Measurements from ENCODE around the gene TAF9B. TPM values are rescaled to one million over a fixed set of nuclear protein-coding genes. Genes with fewer than 3 reads are reported as not detected.
A peak's percentile ranks its signal among the peaks of the same experiment; 100 is the strongest.

Gene TAF9B
- total and polyA plus RNA-seq, 2 donors (not counting 3 experiments of a cell fraction or from before 2014, with no cell fraction given): 16.0 to 25.9 TPM

GRCh38 chrX:78103001-78103622, 36.3 kb downstream of the TAF9B start:
- peaks cover 27% of the 10 kb centered on the region for H3K4me1 ChIP-seq (ENCODE audit: control insufficient read depth, extremely low read depth, insufficient read depth, low read length)
- H3K79me2 ChIP-seq (ENCODE audit: control insufficient read depth, insufficient read depth, low read length): peaks cover 40% of the 10 kb centered on the region
- BruUV-seq (replicated peaks): no TSS peak
- H3K9ac ChIP-seq (replicated peaks; ENCODE audit: extremely low read depth, insufficient read depth, low read length): peak overlapping the region; percentile 59
- peak overlapping the region; percentile 82 for H3K27ac ChIP-seq (ENCODE audit: insufficient read depth, low read depth, low read length)
- POLR2A ChIA-PET: no interaction called here
- no peaks in the 10 kb centered on the region for H3K36me3 ChIP-seq (ENCODE audit: control insufficient read depth in 2 of 2, extremely low read depth in 1 of 2, insufficient read depth in 2 of 2, low read length in 2 of 2)
- peak overlapping the region; percentile 57 for H3K4me2 ChIP-seq (ENCODE audit: insufficient read depth, low read length)
- no peak for TF ChIP-seq POLR2AphosphoS5 (IDR thresholded peaks at IDR 0.05; ENCODE audit: insufficient read depth, low read depth, low read length)
- H3K9me3 ChIP-seq (replicated peaks; ENCODE audit: control insufficient read depth, insufficient read depth, low read length): no peaks in the 10 kb centered on the region
- peak overlapping the region in 1 of 3 experiments; percentile 35 for H3K4me3 ChIP-seq (replicated peaks in 1 of 3; ENCODE audit: insufficient read depth in 1 of 3, low read depth in 1 of 3, low read length in 3 of 3)
- peaks cover 13% of the 10 kb centered on the region for H4K20me1 ChIP-seq (replicated peaks; ENCODE audit: control insufficient read depth, extremely low read depth, insufficient read depth, low read length)
- H3K9me1 ChIP-seq (replicated peaks; ENCODE audit: control insufficient read depth, extremely low read depth, insufficient read depth, low read length): no peaks in the 10 kb centered on the region
- DNase-seq (ENCODE audit: low read depth, low spot score) (no peak), FAIRE-seq (no peak)
- CTCF ChIA-PET: no interaction called here
- no peak overlapping the region for H2AFZ ChIP-seq (ENCODE audit: low read depth, low read length)
- H3K27me3 ChIP-seq (ENCODE audit: control insufficient read depth in 2 of 2, insufficient read depth in 2 of 2, low read length in 2 of 2): peaks cover 2 to 3% of the 10 kb centered on the region in 2 experiments
- dilution Hi-C loops (cut with MboI; ENCODE audit: extremely low pct_ligation_motif_present, low sequenced_read_pairs): no loop called here
- intact Hi-C loops (cut with micrococcal nuclease): loop anchor here (10.0 kb wide), 1 partner anchor 1018 kb away; no protein-coding TSS in a partner anchor

GRCh38 chrX:78102091-78102490, 37.4 kb downstream of the TAF9B start:
- dilution Hi-C loops (cut with MboI; ENCODE audit: extremely low pct_ligation_motif_present, low sequenced_read_pairs): no loop called here
- BruUV-seq (replicated peaks): no TSS peak
- Histone ChIP-seq H3K36me3 (ENCODE audit: control insufficient read depth in 2 of 2, extremely low read depth in 1 of 2, insufficient read depth in 2 of 2, low read length in 2 of 2) (no peaks in the 10 kb centered on the region), H3K4me2 (ENCODE audit: insufficient read depth, low read length) (no peak overlapping the region), H4K20me1 (replicated peaks; ENCODE audit: control insufficient read depth, extremely low read depth, insufficient read depth, low read length) (peaks cover 10% of the 10 kb centered on the region), H3K79me2 (ENCODE audit: control insufficient read depth, insufficient read depth, low read length) (peaks cover 30% of the 10 kb centered on the region), H3K9me1 (replicated peaks; ENCODE audit: control insufficient read depth, extremely low read depth, insufficient read depth, low read length) (no peaks in the 10 kb centered on the region), H3K27ac (ENCODE audit: insufficient read depth, low read depth, low read length) (no peak overlapping the region), H3K9ac (replicated peaks; ENCODE audit: extremely low read depth, insufficient read depth, low read length) (no peak overlapping the region), H3K4me1 (ENCODE audit: control insufficient read depth, extremely low read depth, insufficient read depth, low read length) (peaks cover 17% of the 10 kb centered on the region), H3K27me3 (ENCODE audit: control insufficient read depth in 2 of 2, insufficient read depth in 2 of 2, low read length in 2 of 2) (peaks cover 2 to 3% of the 10 kb centered on the region in 2 experiments), H3K4me3 (replicated peaks in 1 of 3; ENCODE audit: insufficient read depth in 1 of 3, low read depth in 1 of 3, low read length in 3 of 3) (no peak overlapping the region), H2AFZ (ENCODE audit: low read depth, low read length) (no peak overlapping the region), H3K9me3 (replicated peaks; ENCODE audit: control insufficient read depth, insufficient read depth, low read length) (no peaks in the 10 kb centered on the region)
- intact Hi-C loops (cut with micrococcal nuclease): loop anchor here (10.0 kb wide), 1 partner anchor 1017 kb away; no protein-coding TSS in a partner anchor
- CTCF ChIA-PET: no interaction called here
- FAIRE-seq (no peak), DNase-seq (ENCODE audit: low read depth, low spot score) (no peak)
- TF ChIP-seq MYC (IDR thresholded peaks at IDR 0.05; ENCODE audit: low read depth, low read length): no peak
- no peak for TF ChIP-seq FOS (IDR thresholded peaks at IDR 0.05; ENCODE audit: borderline replicate concordance, insufficient read depth, low read length)
- TF ChIP-seq POLR2A (IDR thresholded peaks at IDR 0.05; ENCODE audit: low read depth, low read length): no peak
- no peak for TF ChIP-seq EZH2 (IDR thresholded peaks at IDR 0.05; ENCODE audit: borderline replicate concordance, low read depth, low read length, severe bottlenecking)
- no peak for TF ChIP-seq GATA2 (IDR thresholded peaks at IDR 0.05; ENCODE audit: insufficient read depth, insufficient read length, low read depth, low read length)
- no peak for TF ChIP-seq MAX (IDR thresholded peaks at IDR 0.05; ENCODE audit: insufficient read depth, insufficient read length)
- no peak for TF ChIP-seq POLR2AphosphoS5 (IDR thresholded peaks at IDR 0.05; ENCODE audit: insufficient read depth, low read depth, low read length)
- no peak for TF ChIP-seq CTCF (IDR thresholded peaks at IDR 0.05; ENCODE audit: extremely low read depth in 1 of 2, insufficient read depth in 1 of 2, low read depth in 1 of 2, low read length in 2 of 2)
- POLR2A ChIA-PET: no interaction called here

Data from endothelial cell of umbilical vein (primary cell).